SU-DHL-6 (cell line): Measurements from ENCODE around the gene SLC41A3.

ENCODE experiments used
- EZH2phosphoT487 ChIP-seq: fragments of 200-600 bp; sonication (generic), shearing (Covaris generic); conservative IDR thresholded peaks from 2 replicates; pipeline ENCODE4 v1.6.1; 2018; ENCODE audit warnings: mild to moderate bottlenecking, antibody characterized with exemption, low read length, moderate library complexity, mixed read lengths
- TF ChIP-seq, protein P1 (sequence below): fragments of 200-600 bp; sonication (generic); IDR thresholded peaks from one replicate; pipeline ENCODE4 v1.5.1; 2017; ENCODE audit warnings: antibody characterized with exemption, mild to moderate bottlenecking, low read length, moderate library complexity; ENCODE audit not compliant: insufficient read depth, poor library complexity, severe bottlenecking

DNA sequence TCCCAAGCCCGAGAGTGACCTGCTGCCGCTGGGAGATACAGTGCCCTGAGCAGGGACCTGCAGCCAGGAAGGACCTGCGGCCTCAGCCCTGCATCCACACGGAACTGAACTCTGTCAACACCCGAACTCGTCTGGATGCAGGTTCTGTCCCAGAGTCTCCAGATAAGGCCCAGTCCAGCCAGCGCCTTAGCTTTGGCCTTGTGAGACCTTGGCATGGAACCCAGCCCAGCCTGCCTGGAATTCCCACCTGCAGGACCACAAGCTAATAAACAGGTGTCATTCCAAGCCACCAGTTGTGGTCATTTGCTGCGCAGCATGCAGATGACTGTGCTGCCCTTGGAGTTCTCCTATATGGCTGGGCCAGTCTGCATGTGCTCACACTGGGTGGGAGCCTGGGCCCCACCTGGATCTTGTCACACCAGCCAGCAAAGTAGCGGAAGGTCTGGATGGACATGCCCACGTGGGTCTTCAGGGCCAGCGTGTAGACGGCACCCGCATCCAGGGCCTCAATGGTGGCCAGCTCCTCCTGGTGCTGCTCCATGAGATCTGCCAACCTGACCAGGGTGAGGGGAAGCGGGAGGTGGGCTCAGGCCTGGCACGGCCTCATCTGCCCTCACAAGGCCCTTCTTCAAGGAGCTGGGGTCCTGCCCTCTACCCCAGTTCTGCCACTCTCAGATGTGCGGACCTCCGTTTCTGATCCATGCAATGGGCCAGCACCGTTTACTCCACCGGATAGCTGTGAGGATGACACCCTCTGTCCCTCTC lies 47.2 kb upstream of the SLC41A3 start:
- TF ChIP-seq, protein P1, sequence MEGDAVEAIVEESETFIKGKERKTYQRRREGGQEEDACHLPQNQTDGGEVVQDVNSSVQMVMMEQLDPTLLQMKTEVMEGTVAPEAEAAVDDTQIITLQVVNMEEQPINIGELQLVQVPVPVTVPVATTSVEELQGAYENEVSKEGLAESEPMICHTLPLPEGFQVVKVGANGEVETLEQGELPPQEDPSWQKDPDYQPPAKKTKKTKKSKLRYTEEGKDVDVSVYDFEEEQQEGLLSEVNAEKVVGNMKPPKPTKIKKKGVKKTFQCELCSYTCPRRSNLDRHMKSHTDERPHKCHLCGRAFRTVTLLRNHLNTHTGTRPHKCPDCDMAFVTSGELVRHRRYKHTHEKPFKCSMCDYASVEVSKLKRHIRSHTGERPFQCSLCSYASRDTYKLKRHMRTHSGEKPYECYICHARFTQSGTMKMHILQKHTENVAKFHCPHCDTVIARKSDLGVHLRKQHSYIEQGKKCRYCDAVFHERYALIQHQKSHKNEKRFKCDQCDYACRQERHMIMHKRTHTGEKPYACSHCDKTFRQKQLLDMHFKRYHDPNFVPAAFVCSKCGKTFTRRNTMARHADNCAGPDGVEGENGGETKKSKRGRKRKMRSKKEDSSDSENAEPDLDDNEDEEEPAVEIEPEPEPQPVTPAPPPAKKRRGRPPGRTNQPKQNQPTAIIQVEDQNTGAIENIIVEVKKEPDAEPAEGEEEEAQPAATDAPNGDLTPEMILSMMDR: no peak
- TF ChIP-seq EZH2phosphoT487: no peak
